Measurements from ENCODE around the gene BAZ2B.

- TF ChIP-seq CTCF (IDR thresholded peaks at IDR 0.05; ENCODE audit: poor library complexity, severe bottlenecking) (no peak), MXI1 (conservative IDR thresholded peaks at IDR 0.05; ENCODE audit: poor library complexity, severe bottlenecking) (no peak), POLR2AphosphoS5 (IDR thresholded peaks at IDR 0.05) (no peak), EZH2 (IDR thresholded peaks at IDR 0.05; ENCODE audit: borderline replicate concordance, insufficient read depth, low read length, poor library complexity, severe bottlenecking) (no peak), RAD21 (conservative IDR thresholded peaks at IDR 0.05) (no peak), EP300 (conservative IDR thresholded peaks at IDR 0.05; ENCODE audit: poor library complexity, severe bottlenecking) (no peak)
- TF ChIP-seq, protein P1, sequence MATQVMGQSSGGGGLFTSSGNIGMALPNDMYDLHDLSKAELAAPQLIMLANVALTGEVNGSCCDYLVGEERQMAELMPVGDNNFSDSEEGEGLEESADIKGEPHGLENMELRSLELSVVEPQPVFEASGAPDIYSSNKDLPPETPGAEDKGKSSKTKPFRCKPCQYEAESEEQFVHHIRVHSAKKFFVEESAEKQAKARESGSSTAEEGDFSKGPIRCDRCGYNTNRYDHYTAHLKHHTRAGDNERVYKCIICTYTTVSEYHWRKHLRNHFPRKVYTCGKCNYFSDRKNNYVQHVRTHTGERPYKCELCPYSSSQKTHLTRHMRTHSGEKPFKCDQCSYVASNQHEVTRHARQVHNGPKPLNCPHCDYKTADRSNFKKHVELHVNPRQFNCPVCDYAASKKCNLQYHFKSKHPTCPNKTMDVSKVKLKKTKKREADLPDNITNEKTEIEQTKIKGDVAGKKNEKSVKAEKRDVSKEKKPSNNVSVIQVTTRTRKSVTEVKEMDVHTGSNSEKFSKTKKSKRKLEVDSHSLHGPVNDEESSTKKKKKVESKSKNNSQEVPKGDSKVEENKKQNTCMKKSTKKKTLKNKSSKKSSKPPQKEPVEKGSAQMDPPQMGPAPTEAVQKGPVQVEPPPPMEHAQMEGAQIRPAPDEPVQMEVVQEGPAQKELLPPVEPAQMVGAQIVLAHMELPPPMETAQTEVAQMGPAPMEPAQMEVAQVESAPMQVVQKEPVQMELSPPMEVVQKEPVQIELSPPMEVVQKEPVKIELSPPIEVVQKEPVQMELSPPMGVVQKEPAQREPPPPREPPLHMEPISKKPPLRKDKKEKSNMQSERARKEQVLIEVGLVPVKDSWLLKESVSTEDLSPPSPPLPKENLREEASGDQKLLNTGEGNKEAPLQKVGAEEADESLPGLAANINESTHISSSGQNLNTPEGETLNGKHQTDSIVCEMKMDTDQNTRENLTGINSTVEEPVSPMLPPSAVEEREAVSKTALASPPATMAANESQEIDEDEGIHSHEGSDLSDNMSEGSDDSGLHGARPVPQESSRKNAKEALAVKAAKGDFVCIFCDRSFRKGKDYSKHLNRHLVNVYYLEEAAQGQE (IDR thresholded peaks at IDR 0.05; ENCODE audit: borderline replicate concordance), result no peak
Measured at GRCh38 chr2:159546039-159546438, 70.3 kb downstream of the BAZ2B start.
